Liver (tissue), 9 donors: ENCODE data around the gene CHST13. TPM values are rescaled to one million over a fixed set of nuclear protein-coding genes. Genes with fewer than 3 reads are reported as not detected.

ENCODE experiments used
- DNase-seq: peaks from one replicate; pipeline ENCODE4 v3.0.0-alpha.2; 2017; ENCODE audit warnings: low spot score
- H3K27ac ChIP-seq, 2 donors: one replicate each; pipeline ENCODE4 v1.7.0; 2013; ENCODE audit warnings: inconsistent platforms in 2 of 2, low read length in 2 of 2, control low read depth in 1 of 2, low read depth in 1 of 2, mild to moderate bottlenecking in 1 of 2
- H3K27me3 ChIP-seq, 4 donors: one replicate each; pipeline versions ENCODE4 v1.6.1 to v1.7.0; 2013; ENCODE audit warnings: low read length in 3 of 4, inconsistent platforms in 1 of 4, mild to moderate bottlenecking in 1 of 4, moderate library complexity in 1 of 4; ENCODE audit not compliant: control insufficient read depth in 4 of 4, insufficient read depth in 4 of 4
- H3K36me3 ChIP-seq, 4 donors: one replicate each; pipeline versions ENCODE4 v1.6.1 to v1.7.0; 2013; ENCODE audit warnings: low read length in 3 of 4, mild to moderate bottlenecking in 3 of 4, low read depth in 1 of 4, moderate library complexity in 1 of 4; ENCODE audit not compliant: control insufficient read depth in 4 of 4, insufficient read depth in 3 of 4
- H3K4me1 ChIP-seq, 4 donors: one replicate each; pipeline versions ENCODE4 v1.6.1 to v1.7.0; 2013; ENCODE audit warnings: low read length in 3 of 4, mild to moderate bottlenecking in 3 of 4, moderate library complexity in 1 of 4; ENCODE audit not compliant: control insufficient read depth in 4 of 4, insufficient read depth in 4 of 4
- H3K4me3 ChIP-seq, 3 donors: one replicate each; pipeline versions ENCODE4 v1.6.1 to v1.7.0; 2013; ENCODE audit warnings: low read length in 3 of 3, control low read depth in 1 of 3, low read depth in 1 of 3, mild to moderate bottlenecking in 1 of 3
- H3K9ac ChIP-seq, 2 donors: one replicate each; pipeline ENCODE4 v1.7.0; 2013; ENCODE audit warnings: low read length in 2 of 2, mild to moderate bottlenecking in 2 of 2, moderate library complexity in 2 of 2, control low read depth in 1 of 2, low read depth in 1 of 2
- H3K9me3 ChIP-seq, 4 donors: one replicate each; pipeline versions ENCODE4 v1.6.1 to v1.7.0; 2013; ENCODE audit warnings: low read length in 3 of 4; ENCODE audit not compliant: control insufficient read depth in 4 of 4
- EGR1 ChIP-seq, 2 donors: IDR thresholded peaks; 2 replicates each; pipeline ENCODE4 v1.6.1; 2016 to 2018; ENCODE audit warnings: antibody characterized with exemption in 2 of 2, low read depth in 2 of 2
- FOXA1 ChIP-seq: IDR thresholded peaks from 2 replicates; pipeline ENCODE4 v1.6.1; 2016; ENCODE audit warnings: antibody characterized with exemption
- FOXA2 ChIP-seq: IDR thresholded peaks from 2 replicates; pipeline ENCODE4 v1.6.1; 2016; ENCODE audit warnings: antibody characterized with exemption
- GABPA ChIP-seq, 2 donors: IDR thresholded peaks in 1 of 2; conservative IDR thresholded peaks in 1 of 2; 2 replicates each; pipeline ENCODE4 v1.6.1; 2016; ENCODE audit warnings: antibody characterized with exemption in 2 of 2, mild to moderate bottlenecking in 1 of 2, moderate library complexity in 1 of 2
- HNF4A ChIP-seq, 2 donors: conservative IDR thresholded peaks; 2 replicates each; pipeline ENCODE4 v1.6.1; 2016; ENCODE audit warnings: antibody characterized with exemption in 2 of 2, mild to moderate bottlenecking in 2 of 2
- JUND ChIP-seq, 2 donors: IDR thresholded peaks; 2 replicates each; pipeline ENCODE4 v1.6.1; 2016; ENCODE audit warnings: antibody characterized with exemption in 2 of 2
- RAD21 ChIP-seq, 2 donors: IDR thresholded peaks; 2 replicates each; pipeline ENCODE4 v1.6.1; 2016; ENCODE audit warnings: antibody characterized with exemption in 2 of 2, mild to moderate bottlenecking in 2 of 2
- RXRA ChIP-seq, 2 donors: IDR thresholded peaks; 2 replicates each; pipeline ENCODE4 v1.6.1; 2017 to 2018; ENCODE audit warnings: antibody characterized with exemption in 2 of 2, mild to moderate bottlenecking in 1 of 2
- TAF1 ChIP-seq: conservative IDR thresholded peaks from 2 replicates; pipeline ENCODE4 v1.6.1; 2016; ENCODE audit warnings: antibody characterized with exemption, mild to moderate bottlenecking
- YY1 ChIP-seq: IDR thresholded peaks from 2 replicates; pipeline ENCODE4 v1.6.1; 2016; ENCODE audit warnings: antibody characterized with exemption, mild to moderate bottlenecking
- ZBTB33 ChIP-seq: IDR thresholded peaks from 2 replicates; pipeline ENCODE4 v1.6.1; 2016; ENCODE audit warnings: antibody characterized with exemption
- WGBS: extraction: QIAGEN DNeasy Blood & Tissue Kit; methylation state at CpG from one replicate; pipeline ENCODE4 v1.1.7; 2013; 5-methylcytosine and 5-hydroxymethylcytosine counted together
- polyA plus RNA-seq, 2 donors: library from polyadenylated mRNA; stranded (reverse) in 1 of 2; unstranded in 1 of 2; fragments of 200-250 nt in 1 of 2; fragments of >200 nt in 1 of 2; fragmentation: Nextera tagmentation in 1 of 2; extraction: Ambion mirVana in 1 of 2; gene quantifications; one replicate each; pipeline versions ENCODE4 v1.2.1 to v1.2.3, GENCODE V29; 2013 to 2015
- total RNA-seq, 2 donors: library from RNA; depleted of rRNA; stranded (reverse); fragments of >200 nt; gene quantifications; one replicate each; pipeline ENCODE4 v1.2.3, GENCODE V29; 2014
- TF ChIP-seq, protein P1 (sequence below): fragments of 150-350 bp; IDR thresholded peaks from 2 replicates; pipeline ENCODE4 v1.5.1; 2017; ENCODE audit warnings: improper control_type of control experiment, low read depth, low read length; ENCODE audit not compliant: missing input control
- TF ChIP-seq, protein P2 (sequence below): IDR thresholded peaks from 2 replicates; pipeline ENCODE4 v1.6.1; 2016; ENCODE audit warnings: antibody characterized with exemption
- donor health status: healthy.
- donor health status: healthy.
- donor health status: healthy.
- donor health status: healthy.
- donor health status: healthy.

Gene CHST13
- total and polyA plus RNA-seq, 4 donors: 19.7 to 39.1 (median 25.2) TPM

DNA sequence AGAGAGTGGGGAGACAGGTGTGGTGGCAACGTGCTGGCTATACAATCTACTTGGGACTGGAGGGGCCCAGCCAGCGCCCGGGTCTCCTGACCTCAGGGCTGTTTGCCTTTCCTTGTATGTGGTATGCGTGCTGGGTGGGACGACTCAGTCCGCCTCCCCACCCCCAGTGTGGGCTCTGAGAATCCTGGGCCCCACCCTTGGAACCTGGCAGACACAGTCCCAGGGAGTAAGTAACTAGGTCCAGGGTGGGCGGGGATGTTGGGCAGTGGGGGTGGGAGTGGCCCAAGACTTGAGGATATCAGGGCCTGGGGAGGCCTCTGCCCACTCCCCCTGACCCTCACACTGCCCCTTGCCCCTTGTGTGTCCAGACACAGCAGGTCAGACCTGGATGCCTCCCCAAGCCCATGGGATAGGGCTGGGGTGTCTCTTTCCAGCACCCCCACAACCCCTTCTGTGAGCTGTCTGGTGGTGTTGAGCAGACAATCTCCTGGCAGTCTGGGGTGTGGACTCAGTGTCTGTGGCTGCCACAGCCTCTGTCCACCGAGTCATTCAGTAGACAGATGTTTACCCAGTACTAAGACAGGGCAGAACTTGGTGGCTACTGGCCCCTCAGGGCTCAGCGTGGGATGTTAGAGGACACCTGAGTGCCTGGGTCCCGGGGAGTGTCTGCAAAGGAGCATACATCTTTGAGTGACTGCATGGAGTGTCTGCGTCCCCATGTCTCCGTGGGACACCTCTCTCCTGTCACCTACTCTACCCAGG is 1.3 kb downstream of the CHST13 start (continued):
- TF ChIP-seq ZBTB33 (no peak), HNF4A (conservative IDR thresholded peaks at IDR 0.05) (no peak)

GRCh38 chr3:126525853-126526667 is 2.1 kb downstream of the CHST13 start:
- H3K27ac ChIP-seq: peak overlapping the region; percentile 94 to 96
- no peaks in the 10 kb centered on the region for H3K36me3 ChIP-seq
- peak overlapping the region in 1 of 2 donors; percentile 45 for H3K9ac ChIP-seq
- H3K4me1 ChIP-seq: peaks cover 18 to 90% (median 72%) of the 10 kb centered on the region in 4 donors
- no peaks in the 10 kb centered on the region for H3K27me3 ChIP-seq
- TF ChIP-seq RAD21 (IDR thresholded peaks at IDR 0.05): peak; percentile 10 to 34
- TF ChIP-seq, protein P1, sequence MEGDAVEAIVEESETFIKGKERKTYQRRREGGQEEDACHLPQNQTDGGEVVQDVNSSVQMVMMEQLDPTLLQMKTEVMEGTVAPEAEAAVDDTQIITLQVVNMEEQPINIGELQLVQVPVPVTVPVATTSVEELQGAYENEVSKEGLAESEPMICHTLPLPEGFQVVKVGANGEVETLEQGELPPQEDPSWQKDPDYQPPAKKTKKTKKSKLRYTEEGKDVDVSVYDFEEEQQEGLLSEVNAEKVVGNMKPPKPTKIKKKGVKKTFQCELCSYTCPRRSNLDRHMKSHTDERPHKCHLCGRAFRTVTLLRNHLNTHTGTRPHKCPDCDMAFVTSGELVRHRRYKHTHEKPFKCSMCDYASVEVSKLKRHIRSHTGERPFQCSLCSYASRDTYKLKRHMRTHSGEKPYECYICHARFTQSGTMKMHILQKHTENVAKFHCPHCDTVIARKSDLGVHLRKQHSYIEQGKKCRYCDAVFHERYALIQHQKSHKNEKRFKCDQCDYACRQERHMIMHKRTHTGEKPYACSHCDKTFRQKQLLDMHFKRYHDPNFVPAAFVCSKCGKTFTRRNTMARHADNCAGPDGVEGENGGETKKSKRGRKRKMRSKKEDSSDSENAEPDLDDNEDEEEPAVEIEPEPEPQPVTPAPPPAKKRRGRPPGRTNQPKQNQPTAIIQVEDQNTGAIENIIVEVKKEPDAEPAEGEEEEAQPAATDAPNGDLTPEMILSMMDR: peak; percentile 9
- TF ChIP-seq JUND (IDR thresholded peaks at IDR 0.05): no peak
- WGBS: 77% methylated on average over 8 of the region's 8 CpGs
- DNase-seq: no peak
- no peaks in the 10 kb centered on the region for H3K9me3 ChIP-seq
- no peak overlapping the region for H3K4me3 ChIP-seq

GRCh38 chr3:126526668-126527005 is 2.7 kb downstream of the CHST13 start:
- H3K4me1 ChIP-seq: peaks cover 18 to 89% (median 72%) of the 10 kb centered on the region in 4 donors
- 91% methylated on average over 7 of the region's 7 CpGs for WGBS
- H3K36me3 ChIP-seq: no peaks in the 10 kb centered on the region
- no peaks in the 10 kb centered on the region for H3K9me3 ChIP-seq
- no peak for DNase-seq
- H3K9ac ChIP-seq: no peak overlapping the region
- H3K4me3 ChIP-seq: no peak overlapping the region
- H3K27me3 ChIP-seq: no peaks in the 10 kb centered on the region
- TF ChIP-seq GABPA (IDR thresholded peaks at IDR 0.05 in 1 of 2, conservative IDR thresholded peaks at IDR 0.05 in 1 of 2) (no peak), RXRA (IDR thresholded peaks at IDR 0.05) (no peak), JUND (IDR thresholded peaks at IDR 0.05) (no peak), EGR1 (IDR thresholded peaks at IDR 0.05; ENCODE audit: low read depth in 2 of 2) (no peak), YY1 (no peak), TAF1 (no peak), FOXA1 (no peak), HNF4A (conservative IDR thresholded peaks at IDR 0.05) (no peak), RAD21 (IDR thresholded peaks at IDR 0.05) (no peak), FOXA2 (no peak)
- TF ChIP-seq, protein P2, sequence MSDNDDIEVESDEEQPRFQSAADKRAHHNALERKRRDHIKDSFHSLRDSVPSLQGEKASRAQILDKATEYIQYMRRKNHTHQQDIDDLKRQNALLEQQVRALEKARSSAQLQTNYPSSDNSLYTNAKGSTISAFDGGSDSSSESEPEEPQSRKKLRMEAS: no peak
- peak overlapping the region; percentile 94 to 96 for H3K27ac ChIP-seq
